AG09309 (cell line): ENCODE results near the gene ZNF345.

Source experiments
- DNase-seq: peaks from one replicate; pipeline ENCODE4 v3.0.0-alpha.2; 2010; ENCODE audit warnings: low read depth
- H3K4me3 ChIP-seq: 2 replicates; pipeline ENCODE4 v1.5.1; 2011; ENCODE audit warnings: mild to moderate bottlenecking, low read depth, low read length, moderate library complexity; ENCODE audit not compliant: control insufficient read depth
- TF ChIP-seq, protein P1 (sequence below): IDR thresholded peaks from 2 replicates; pipeline ENCODE4 v1.5.1; 2011; ENCODE audit warnings: mild to moderate bottlenecking, low read depth, low read length, inconsistent platforms; ENCODE audit not compliant: insufficient read depth, control insufficient read depth; ENCODE audit errors: missing control alignments

The ZNF345 gene

DNA sequence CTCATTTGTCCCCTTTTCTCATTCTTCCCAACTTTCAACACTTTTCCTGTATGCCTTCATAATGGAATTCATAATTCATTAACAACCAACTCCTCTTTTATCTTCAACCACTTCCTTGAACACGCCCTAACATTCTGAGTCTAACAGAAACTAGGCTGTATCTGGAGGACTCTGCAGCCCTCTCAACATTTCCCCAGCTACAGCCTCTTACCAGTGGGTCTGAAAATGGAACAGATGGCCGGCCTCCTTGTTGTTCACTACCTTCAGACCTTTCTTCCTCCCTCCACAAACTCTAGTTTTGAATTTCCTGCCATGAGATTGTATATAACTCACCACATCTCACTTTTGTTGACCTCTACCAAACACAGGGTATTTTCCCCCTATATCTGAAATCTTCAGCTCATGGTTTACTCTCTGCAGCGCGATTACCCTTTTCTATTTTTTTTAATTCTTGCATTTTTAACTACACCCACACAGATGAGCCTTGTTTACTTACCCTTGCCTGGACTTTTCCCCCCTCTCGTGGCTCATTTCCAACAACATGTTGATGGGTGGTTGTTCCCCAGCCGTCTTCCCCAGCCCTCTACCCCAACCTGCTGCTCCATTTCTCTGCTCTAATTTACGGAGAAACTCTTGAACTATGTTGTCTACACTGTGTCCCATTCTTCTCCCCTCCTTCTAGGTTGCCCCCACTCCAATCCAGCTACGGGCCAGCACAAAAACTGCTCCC is 13.3 kb upstream of the ZNF345 start:
- no peak for DNase-seq
- peak overlapping the region; percentile 82 for H3K4me3 ChIP-seq
- TF ChIP-seq, protein P1, sequence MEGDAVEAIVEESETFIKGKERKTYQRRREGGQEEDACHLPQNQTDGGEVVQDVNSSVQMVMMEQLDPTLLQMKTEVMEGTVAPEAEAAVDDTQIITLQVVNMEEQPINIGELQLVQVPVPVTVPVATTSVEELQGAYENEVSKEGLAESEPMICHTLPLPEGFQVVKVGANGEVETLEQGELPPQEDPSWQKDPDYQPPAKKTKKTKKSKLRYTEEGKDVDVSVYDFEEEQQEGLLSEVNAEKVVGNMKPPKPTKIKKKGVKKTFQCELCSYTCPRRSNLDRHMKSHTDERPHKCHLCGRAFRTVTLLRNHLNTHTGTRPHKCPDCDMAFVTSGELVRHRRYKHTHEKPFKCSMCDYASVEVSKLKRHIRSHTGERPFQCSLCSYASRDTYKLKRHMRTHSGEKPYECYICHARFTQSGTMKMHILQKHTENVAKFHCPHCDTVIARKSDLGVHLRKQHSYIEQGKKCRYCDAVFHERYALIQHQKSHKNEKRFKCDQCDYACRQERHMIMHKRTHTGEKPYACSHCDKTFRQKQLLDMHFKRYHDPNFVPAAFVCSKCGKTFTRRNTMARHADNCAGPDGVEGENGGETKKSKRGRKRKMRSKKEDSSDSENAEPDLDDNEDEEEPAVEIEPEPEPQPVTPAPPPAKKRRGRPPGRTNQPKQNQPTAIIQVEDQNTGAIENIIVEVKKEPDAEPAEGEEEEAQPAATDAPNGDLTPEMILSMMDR: no peak

DNA sequence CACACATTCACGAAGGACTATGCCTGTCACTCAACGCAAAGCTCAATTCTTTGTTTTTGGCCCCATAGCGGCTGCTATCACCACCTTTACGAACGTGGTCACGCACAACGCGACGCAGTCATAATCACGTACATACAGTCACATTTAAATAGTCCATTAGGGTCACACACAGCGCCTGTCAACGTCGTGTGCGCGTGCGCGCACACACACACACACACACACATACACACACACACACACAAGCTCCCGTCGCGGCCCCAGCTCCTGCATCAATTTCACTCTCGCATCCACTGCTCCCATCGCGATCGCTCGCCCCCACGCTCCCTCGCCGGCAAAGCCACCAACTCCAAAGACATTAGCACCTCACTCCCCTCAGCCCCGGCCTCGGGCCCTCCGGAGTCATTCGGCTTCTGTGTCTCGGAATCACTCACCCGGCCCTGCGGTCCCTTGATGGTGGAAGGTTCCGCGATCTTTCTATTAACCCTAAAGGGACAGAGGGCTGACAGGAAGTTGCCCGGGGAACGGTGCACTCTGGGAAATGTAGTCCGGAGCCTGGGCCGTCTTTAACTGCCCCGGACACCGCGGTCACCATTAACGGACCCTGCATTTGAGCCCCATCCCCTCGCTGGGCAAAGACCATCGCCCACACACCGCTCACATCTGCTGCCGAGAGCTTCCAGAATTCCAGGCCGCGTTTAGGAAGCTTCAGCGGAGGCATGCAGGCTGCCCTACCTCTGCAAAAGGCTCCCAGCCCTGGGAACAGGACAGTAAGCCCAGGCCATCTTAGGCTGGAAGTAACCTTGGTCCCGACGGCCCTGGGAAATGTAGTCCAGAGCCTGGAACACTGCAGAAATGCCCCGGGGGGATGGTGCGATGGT is 12.5 kb upstream of the ZNF345 start, which contains the start of gene ZNF790:
TSS of gene ZNF790 (minus strand) at position 482 of the 878 bp plus-strand sequence. CDS start 12,768 bp downstream, outside the sequence.
- peak within 1 kb of the TSS; percentile 82 for H3K4me3 ChIP-seq
- TF ChIP-seq, protein P1: no peak
- DNase-seq: peak; percentile 74

DNA sequence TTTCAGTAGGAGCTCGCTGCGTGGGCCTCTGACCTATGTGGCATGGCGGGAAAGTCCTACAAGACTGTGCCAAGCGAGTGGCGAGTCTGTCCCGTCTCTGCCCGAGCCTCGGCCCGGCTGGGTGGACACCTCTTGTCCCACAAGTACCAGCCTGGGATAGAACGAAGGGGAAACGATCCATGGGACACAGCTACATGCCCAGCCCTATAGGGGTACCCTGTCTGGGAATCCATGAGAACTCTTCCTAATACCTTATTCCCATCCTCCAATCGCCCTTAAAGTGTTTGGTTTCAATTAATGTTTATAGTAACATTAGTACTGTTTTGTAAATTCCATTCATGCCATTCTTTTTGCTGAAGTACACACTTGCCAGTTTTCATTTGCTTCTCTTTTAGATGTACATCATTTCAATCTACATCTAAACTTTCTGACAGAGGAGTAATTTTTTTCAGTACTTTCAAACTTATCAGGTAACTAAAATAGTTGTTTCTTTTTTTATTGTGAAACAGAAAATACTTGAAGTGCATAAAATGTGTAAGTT is 11.8 kb upstream of the ZNF345 start:
- TF ChIP-seq, protein P1: no peak
- no peak for DNase-seq
- peak overlapping the region; percentile 82 for H3K4me3 ChIP-seq

DNA sequence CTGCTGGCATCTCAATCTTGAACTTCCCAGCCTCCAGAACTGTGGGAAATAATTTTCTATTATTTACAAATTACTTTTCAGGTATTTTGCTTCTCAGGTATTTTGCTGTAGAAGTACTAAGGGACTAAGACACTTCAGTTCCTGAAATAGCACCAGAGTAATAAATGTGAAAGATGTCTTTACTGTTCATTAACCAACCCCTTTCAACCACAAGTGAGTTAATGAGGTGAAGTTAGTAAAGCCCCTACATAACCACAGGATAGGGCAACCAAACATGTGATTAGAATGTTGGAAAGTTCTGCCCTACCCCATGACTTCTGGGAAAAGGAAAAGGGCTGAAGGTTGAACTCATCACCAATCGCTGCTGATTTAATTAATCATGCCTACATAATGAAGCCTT is 2.7 kb upstream of the ZNF345 start:
- no peak overlapping the region for H3K4me3 ChIP-seq
- no peak for DNase-seq
- TF ChIP-seq, protein P1: no peak

DNA sequence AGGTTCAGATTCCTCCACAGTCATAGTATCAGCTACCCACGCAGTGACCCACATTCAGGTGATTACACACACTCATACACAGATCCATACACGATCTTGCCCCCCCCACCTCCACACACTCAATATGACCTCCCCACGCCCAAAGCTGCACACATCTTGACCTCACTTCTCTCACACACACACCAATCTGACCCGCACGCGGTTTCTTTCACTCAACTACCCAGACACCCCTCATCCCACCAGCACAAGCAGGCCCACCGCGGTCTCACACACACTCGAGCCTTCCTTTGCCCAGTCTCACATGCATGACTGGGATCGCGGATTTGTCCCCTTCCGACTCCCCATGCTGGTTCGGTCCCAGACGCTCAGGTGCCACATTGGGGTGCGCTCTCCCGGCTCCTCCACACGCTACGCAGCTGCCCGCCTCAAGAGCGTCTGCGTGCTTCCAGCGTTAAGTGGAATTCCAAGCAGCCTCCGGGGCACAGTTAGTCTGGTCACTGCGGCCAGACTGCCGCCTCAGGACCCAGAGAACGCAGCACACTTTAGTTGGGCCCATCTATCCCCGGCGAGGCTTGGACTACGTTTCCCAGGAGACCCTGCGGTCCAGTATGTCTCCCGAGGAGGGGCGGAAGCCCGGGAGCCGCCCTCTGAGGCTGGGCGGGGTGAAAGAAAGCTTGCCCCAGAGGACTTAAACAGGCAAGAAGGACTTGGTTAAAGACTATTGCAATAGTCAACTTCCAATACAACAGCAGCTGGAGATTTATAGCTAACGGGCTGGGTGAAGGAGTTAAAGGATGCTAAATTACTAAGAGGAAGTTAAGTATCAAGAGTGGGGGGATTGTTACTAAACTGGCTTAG is 746 bp upstream of the ZNF345 start:
- TF ChIP-seq, protein P1: no peak
- peak overlapping the region; percentile 70 for H3K4me3 ChIP-seq

DNA sequence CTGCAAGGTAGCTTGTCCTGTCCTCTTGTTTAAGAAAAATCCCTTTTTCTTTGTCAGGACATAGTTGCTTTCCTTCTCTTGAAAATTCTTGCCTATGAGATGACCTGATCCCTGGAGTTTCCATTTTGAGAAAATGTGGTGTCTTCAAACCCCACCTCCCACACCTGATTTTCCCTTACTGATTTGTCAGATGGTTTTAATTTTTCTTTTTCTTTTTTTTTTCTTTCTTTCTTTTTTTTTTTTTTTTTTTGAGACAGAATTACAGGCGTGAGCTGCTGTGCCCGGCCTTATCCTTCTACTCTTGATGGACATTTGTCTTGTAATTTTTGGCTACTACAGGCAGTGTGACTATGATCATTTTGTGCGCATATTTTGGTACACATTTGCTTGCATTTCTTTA is 1.2 kb downstream of the ZNF345 start:
- H3K4me3 ChIP-seq: peak overlapping the region; percentile 70
- no peak for DNase-seq
- TF ChIP-seq, protein P1: no peak

More for the DNA sequence above, 746 bp upstream of the ZNF345 start:
- DNase-seq: peak; percentile 50
